H1 (cell line): ENCODE results near the gene ACP4. TPM values are rescaled to one million over a fixed set of nuclear protein-coding genes. Genes with fewer than 3 reads are reported as not detected.

Source experiments
- polyA plus RNA-seq, 7 experiments: library from polyadenylated mRNA; depleted of rRNA in 3 of 7; stranded (reverse) in 5 of 7; unstranded in 2 of 7; fragments of >200 nt in 5 of 7; fragments of 200-250 nt in 2 of 7; gene quantifications; 1 replicate in 5 of 7; 2 replicates in 1 of 7; 4 replicates in 1 of 7; pipeline versions ENCODE4 v1.2.1 to v1.2.3, GENCODE V29; 2011 to 2013; ENCODE audit warnings: missing spikeins in 2 of 7, mixed read lengths in 2 of 7
- small RNA-seq: library from polyadenylated mRNA; stranded (forward); fragments of <200 nt; extraction: miRNeasy Mini kit (QIAGEN cat#:217004); gene quantifications from one replicate; pipeline ENCODE3, GENCODE V24; 2013; ENCODE audit not compliant: insufficient read depth
- total RNA-seq: library from RNA; stranded (reverse); fragmentation: NEBNext Ultra II Directional; extraction: Animal tissue kit (Norgen Biotek cat#: 25700); gene quantifications from 2 replicates; pipeline ENCODE4 v1.2.1, GENCODE V29; 2021

Gene ACP4
- total and polyA plus RNA-seq, 2 of the 8 experiments (the other 6 are each of a cell fraction or from before 2014, with no cell fraction given): not detected

Small RNAs within 50 kb of the gene (small RNA-seq; reads per million reads assigned to genes)
- gene SNORD88A (211 reads per million, percentile 98 among the genes with 10 or more reads in this experiment), gene SNORD88B (not detected), gene SNORD88C (not detected)

Other genes starting within 250 kb of the ACP4 start
- gene LRRC4B, start 222.0 kb upstream of the ACP4 start, total RNA-seq: 11.5 and 13.4 TPM in 2 replicates
- 20.8 and 21.2 TPM in 2 replicates for gene LRRC4B, start 222.0 kb upstream of the ACP4 start, polyA plus RNA-seq (2011; rRNA removed)
- 13.9 and 17.3 TPM in 2 replicates for gene SYT3, start 150.5 kb upstream of the ACP4 start, total RNA-seq
- 6.7 and 12.7 TPM in 2 replicates for gene SYT3, start 150.5 kb upstream of the ACP4 start, polyA plus RNA-seq (2011; rRNA removed)
- 11.7 and 14.2 TPM in 2 replicates for gene C19orf81, start 141.0 kb upstream of the ACP4 start, total RNA-seq
- gene C19orf81, start 141.0 kb upstream of the ACP4 start, polyA plus RNA-seq (2011; rRNA removed): 13.0 and 22.0 TPM in 2 replicates
- gene SHANK1, start 70.6 kb upstream of the ACP4 start, total RNA-seq: 3.7 and 3.9 TPM in 2 replicates
- gene SHANK1, start 70.6 kb upstream of the ACP4 start, polyA plus RNA-seq (2011; rRNA removed): 1.1 and 1.2 TPM in 2 replicates
- gene CLEC11A, start 67.1 kb upstream of the ACP4 start, total RNA-seq: 4.3 and 5.2 TPM in 2 replicates
- gene CLEC11A, start 67.1 kb upstream of the ACP4 start, polyA plus RNA-seq (2011; rRNA removed): 17.4 and 22.5 TPM in 2 replicates
- gene GPR32, start 20.0 kb upstream of the ACP4 start, total RNA-seq: not detected in 2 replicates
- not detected in 2 replicates for gene GPR32, start 20.0 kb upstream of the ACP4 start, polyA plus RNA-seq (2011; rRNA removed)
- gene KLK1, start 33.4 kb downstream of the ACP4 start, total RNA-seq: 3.4 and 4.8 TPM in 2 replicates
- gene KLK1, start 33.4 kb downstream of the ACP4 start, polyA plus RNA-seq (2011; rRNA removed): 4.0 and 5.8 TPM in 2 replicates
- not detected in 2 replicates for gene KLK15, start 43.2 kb downstream of the ACP4 start, total RNA-seq
- gene KLK15, start 43.2 kb downstream of the ACP4 start, polyA plus RNA-seq (2011; rRNA removed): not detected in 2 replicates
- gene KLK3, start 64.5 kb downstream of the ACP4 start, total RNA-seq: not detected in 2 replicates
- gene KLK3, start 64.5 kb downstream of the ACP4 start, polyA plus RNA-seq (2011; rRNA removed): 0.08 and 0.25 TPM in 2 replicates
- gene KLK2, start 83.0 kb downstream of the ACP4 start, total RNA-seq: not detected in 2 replicates
- 0.20 and 0.36 TPM in 2 replicates for gene KLK2, start 83.0 kb downstream of the ACP4 start, polyA plus RNA-seq (2011; rRNA removed)
- gene KLK4, start 121.0 kb downstream of the ACP4 start, total RNA-seq: 1.3 TPM in 1 of 2 replicates, not detected in the other
- gene KLK4, start 121.0 kb downstream of the ACP4 start, polyA plus RNA-seq (2011; rRNA removed): 0.44 and 6.8 TPM in 2 replicates
- gene KLK5, start 162.6 kb downstream of the ACP4 start, total RNA-seq: 0.55 and 0.76 TPM in 2 replicates
- 1.7 and 2.0 TPM in 2 replicates for gene KLK5, start 162.6 kb downstream of the ACP4 start, polyA plus RNA-seq (2011; rRNA removed)
- gene KLK6, start 179.2 kb downstream of the ACP4 start, total RNA-seq: 0.55 and 0.69 TPM in 2 replicates
- 2.6 and 3.2 TPM in 2 replicates for gene KLK6, start 179.2 kb downstream of the ACP4 start, polyA plus RNA-seq (2011; rRNA removed)
- 0.55 and 0.73 TPM in 2 replicates for gene KLK7, start 193.5 kb downstream of the ACP4 start, total RNA-seq
- 1.4 and 2.1 TPM in 2 replicates for gene KLK7, start 193.5 kb downstream of the ACP4 start, polyA plus RNA-seq (2011; rRNA removed)
- 2.1 and 2.9 TPM in 2 replicates for gene KLK8, start 211.2 kb downstream of the ACP4 start, total RNA-seq
- gene KLK8, start 211.2 kb downstream of the ACP4 start, polyA plus RNA-seq (2011; rRNA removed): 3.6 and 7.1 TPM in 2 replicates
- 4.5 and 4.8 TPM in 2 replicates for gene KLK10, start 229.3 kb downstream of the ACP4 start, total RNA-seq
- gene KLK10, start 229.3 kb downstream of the ACP4 start, polyA plus RNA-seq (2011; rRNA removed): 9.7 and 12.4 TPM in 2 replicates
- not detected in 2 replicates for gene KLK11, start 236.2 kb downstream of the ACP4 start, total RNA-seq
- gene KLK11, start 236.2 kb downstream of the ACP4 start, polyA plus RNA-seq (2011; rRNA removed): 0.38 and 0.45 TPM in 2 replicates
- not detected in 2 replicates for gene KLK12, start 244.6 kb downstream of the ACP4 start, total RNA-seq
- gene KLK12, start 244.6 kb downstream of the ACP4 start, polyA plus RNA-seq (2011; rRNA removed): 0.24 TPM in 1 of 2 replicates, not detected in the other